Lung (tissue), 12 donors: ENCODE results near the gene RASSF10. TPM values are rescaled to one million over a fixed set of nuclear protein-coding genes. Genes with fewer than 3 reads are reported as not detected.

Source experiments
- ATAC-seq: fragments of 200-7000 bp; cut with Tn5 transposase; one replicate; pipeline ENCODE4 v1.9.1; 2020; ENCODE audit warnings: moderate number of reproducible peaks; ENCODE audit not compliant: insufficient read depth, low FRiP score
- DNase-seq, 3 donors: peaks; one replicate each; pipeline ENCODE4 v3.0.0-alpha.2; 2013 to 2017
- H3K27ac ChIP-seq, 2 donors: one replicate each; pipeline ENCODE4 v1.5.1; 2013; ENCODE audit warnings: mild to moderate bottlenecking in 2 of 2, moderate library complexity in 2 of 2, control low read depth in 1 of 2, inconsistent platforms in 1 of 2, low read depth in 1 of 2, low read length in 1 of 2
- H3K27me3 ChIP-seq, 3 donors: one replicate each; pipeline ENCODE4 v1.5.1; 2013; ENCODE audit warnings: low read length in 2 of 3; ENCODE audit not compliant: control insufficient read depth in 3 of 3, insufficient read depth in 3 of 3
- H3K36me3 ChIP-seq, 4 donors: one replicate each; pipeline ENCODE4 v1.5.1; 2013; ENCODE audit warnings: low read length in 4 of 4, mild to moderate bottlenecking in 1 of 4, moderate library complexity in 1 of 4; ENCODE audit not compliant: control insufficient read depth in 4 of 4, insufficient read depth in 4 of 4
- H3K4me1 ChIP-seq, 5 donors: one replicate each; pipeline ENCODE4 v1.5.1; 2013; ENCODE audit warnings: low read length in 5 of 5, mild to moderate bottlenecking in 2 of 5, moderate library complexity in 1 of 5; ENCODE audit not compliant: control insufficient read depth in 5 of 5, insufficient read depth in 5 of 5
- H3K4me3 ChIP-seq: one replicate; pipeline ENCODE4 v1.5.1; 2013; ENCODE audit warnings: mild to moderate bottlenecking, control low read depth, moderate library complexity
- H3K9ac ChIP-seq, 2 donors: one replicate each; pipeline ENCODE4 v1.5.1; 2013; ENCODE audit warnings: low read length in 2 of 2, control low read depth in 1 of 2; ENCODE audit not compliant: insufficient read depth in 1 of 2
- H3K9me3 ChIP-seq, 4 donors: one replicate each; pipeline ENCODE4 v1.5.1; 2013; ENCODE audit warnings: low read length in 3 of 4, mild to moderate bottlenecking in 1 of 4, moderate library complexity in 1 of 4; ENCODE audit not compliant: control insufficient read depth in 4 of 4, insufficient read depth in 3 of 4
- WGBS, 2 donors: extraction: QIAGEN DNeasy Blood & Tissue Kit; methylation state at CpG; one replicate each; pipeline ENCODE4 v1.1.7; 2013; 5-methylcytosine and 5-hydroxymethylcytosine counted together
- polyA plus RNA-seq, 2 donors: library from polyadenylated mRNA; stranded (reverse); fragments of 200-250 nt; gene quantifications; one replicate each; pipeline ENCODE4 v1.2.1, GENCODE V29; 2013
- total RNA-seq, 2 donors: library from RNA; depleted of rRNA in 1 of 2; stranded (reverse); fragments of >200 nt in 1 of 2; gene quantifications; one replicate each; pipeline ENCODE4 v1.2.1, GENCODE V29; 2014 to 2021
- TF ChIP-seq, protein P1 (sequence below): IDR thresholded peaks from 2 replicates; pipeline ENCODE4 v1.5.1; 2012; ENCODE audit warnings: mild to moderate bottlenecking; ENCODE audit errors: control extremely low read depth, extremely low read depth
- donor health status: control.
- donor health status: control.
- donor health status: Bipolar disorder and iron deficiency.
- donor health status: healthy.
- donor health status: DM: yes; HTN: yes; CAD: no.

RASSF10 gene
- total and polyA plus RNA-seq, 4 donors: 1.7 to 12.2 (median 6.1) TPM

DNA sequence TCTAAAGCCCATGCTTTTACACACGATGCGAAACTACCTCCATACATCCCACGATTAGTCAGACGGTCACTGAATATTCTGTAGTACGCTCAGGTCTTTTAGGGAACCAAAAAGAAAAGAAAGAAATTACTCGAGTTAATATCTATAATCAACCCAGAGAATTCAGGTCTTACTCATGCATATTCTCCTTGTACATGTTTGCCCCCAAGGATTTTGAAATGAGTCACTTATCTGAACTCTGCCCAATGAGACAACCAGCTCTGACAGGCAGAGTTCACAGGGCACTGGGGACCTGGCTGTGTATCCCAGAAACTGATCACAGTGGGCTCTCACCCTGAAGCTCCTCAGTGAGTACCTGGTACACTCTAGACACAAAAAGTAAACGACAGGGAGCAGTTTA is 29.2 kb downstream of the RASSF10 start:
- WGBS, 2 donors: 87 to 96% methylated on average over 7 of the region's 7 CpGs
- no peak for ATAC-seq

GRCh38 chr11:13039126-13039525 is 30.0 kb downstream of the RASSF10 start:
- TF ChIP-seq, protein P1, sequence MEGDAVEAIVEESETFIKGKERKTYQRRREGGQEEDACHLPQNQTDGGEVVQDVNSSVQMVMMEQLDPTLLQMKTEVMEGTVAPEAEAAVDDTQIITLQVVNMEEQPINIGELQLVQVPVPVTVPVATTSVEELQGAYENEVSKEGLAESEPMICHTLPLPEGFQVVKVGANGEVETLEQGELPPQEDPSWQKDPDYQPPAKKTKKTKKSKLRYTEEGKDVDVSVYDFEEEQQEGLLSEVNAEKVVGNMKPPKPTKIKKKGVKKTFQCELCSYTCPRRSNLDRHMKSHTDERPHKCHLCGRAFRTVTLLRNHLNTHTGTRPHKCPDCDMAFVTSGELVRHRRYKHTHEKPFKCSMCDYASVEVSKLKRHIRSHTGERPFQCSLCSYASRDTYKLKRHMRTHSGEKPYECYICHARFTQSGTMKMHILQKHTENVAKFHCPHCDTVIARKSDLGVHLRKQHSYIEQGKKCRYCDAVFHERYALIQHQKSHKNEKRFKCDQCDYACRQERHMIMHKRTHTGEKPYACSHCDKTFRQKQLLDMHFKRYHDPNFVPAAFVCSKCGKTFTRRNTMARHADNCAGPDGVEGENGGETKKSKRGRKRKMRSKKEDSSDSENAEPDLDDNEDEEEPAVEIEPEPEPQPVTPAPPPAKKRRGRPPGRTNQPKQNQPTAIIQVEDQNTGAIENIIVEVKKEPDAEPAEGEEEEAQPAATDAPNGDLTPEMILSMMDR: no peak
- no peak for ATAC-seq

More for the DNA sequence above, 29.2 kb downstream of the RASSF10 start:
- Histone ChIP-seq H3K9me3 (no peaks in the 10 kb centered on the region), H3K27ac (no peak overlapping the region), H3K4me3 (no peak overlapping the region), H3K27me3 (peaks cover 0 to 10% (median 0%) of the 10 kb centered on the region in 3 donors), H3K36me3 (no peaks in the 10 kb centered on the region), H3K4me1 (peaks cover 0 to 4% (median 0%) of the 10 kb centered on the region in 5 donors), H3K9ac (no peak overlapping the region)
- TF ChIP-seq, protein P1: no peak
- DNase-seq: no peak

GRCh38 chr11:13040969-13041561 is 31.9 kb downstream of the RASSF10 start:
- H3K9ac ChIP-seq: no peak overlapping the region
- H3K4me3 ChIP-seq: no peak overlapping the region
- no peak overlapping the region for H3K27ac ChIP-seq
- DNase-seq (peak in 1 of 3 donors; percentile 20), ATAC-seq (no peak)
- TF ChIP-seq, protein P1: no peak
- 40 to 43% methylated on average over 4 of the region's 4 CpGs for WGBS, 2 donors
- H3K9me3 ChIP-seq: no peaks in the 10 kb centered on the region
- H3K27me3 ChIP-seq: peaks cover 0 to 10% (median 0%) of the 10 kb centered on the region in 3 donors
- H3K4me1 ChIP-seq: peaks cover 0 to 6% (median 0%) of the 10 kb centered on the region in 5 donors
- H3K36me3 ChIP-seq: no peaks in the 10 kb centered on the region

More at GRCh38 chr11:13039126-13039525, 30.0 kb downstream of the RASSF10 start:
- Histone ChIP-seq H3K36me3 (no peaks in the 10 kb centered on the region), H3K9me3 (no peaks in the 10 kb centered on the region), H3K9ac (no peak overlapping the region), H3K4me3 (no peak overlapping the region), H3K27ac (no peak overlapping the region), H3K27me3 (peaks cover 0 to 10% (median 0%) of the 10 kb centered on the region in 3 donors), H3K4me1 (peaks cover 0 to 4% (median 0%) of the 10 kb centered on the region in 5 donors)
- WGBS, 2 donors: 90 to 91% methylated on average over 5 of the region's 5 CpGs
- DNase-seq: no peak

GRCh38 chr11:13042873-13043342 is 33.8 kb downstream of the RASSF10 start:
- ATAC-seq (no peak), DNase-seq (no peak)
- H3K9ac ChIP-seq: no peak overlapping the region
- TF ChIP-seq, protein P1: no peak
- H3K27me3 ChIP-seq: peaks cover 0 to 10% (median 0%) of the 10 kb centered on the region in 3 donors
- no peaks in the 10 kb centered on the region for H3K9me3 ChIP-seq
- peak overlapping the region in 1 of 2 donors; percentile 13 for H3K27ac ChIP-seq
- H3K4me3 ChIP-seq: no peak overlapping the region
- peaks cover 0 to 6% (median 0%) of the 10 kb centered on the region in 5 donors for H3K4me1 ChIP-seq
- H3K36me3 ChIP-seq: no peaks in the 10 kb centered on the region
- WGBS, 2 donors: 71 to 82% methylated on average over 5 of the region's 5 CpGs
